CD1c-positive myeloid dendritic cell (primary cell): ENCODE measurements around the gene STOML1.

ENCODE experiments used
- DNase-seq: peaks from one replicate; pipeline ENCODE4 v3.0.0-alpha.2; 2016; ENCODE audit errors: extremely low spot score

STOML1 gene, protein sequence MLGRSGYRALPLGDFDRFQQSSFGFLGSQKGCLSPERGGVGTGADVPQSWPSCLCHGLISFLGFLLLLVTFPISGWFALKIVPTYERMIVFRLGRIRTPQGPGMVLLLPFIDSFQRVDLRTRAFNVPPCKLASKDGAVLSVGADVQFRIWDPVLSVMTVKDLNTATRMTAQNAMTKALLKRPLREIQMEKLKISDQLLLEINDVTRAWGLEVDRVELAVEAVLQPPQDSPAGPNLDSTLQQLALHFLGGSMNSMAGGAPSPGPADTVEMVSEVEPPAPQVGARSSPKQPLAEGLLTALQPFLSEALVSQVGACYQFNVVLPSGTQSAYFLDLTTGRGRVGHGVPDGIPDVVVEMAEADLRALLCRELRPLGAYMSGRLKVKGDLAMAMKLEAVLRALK

GRCh38 chr15:73991726-73992593, at the start of gene STOML1:
Gene STOML1, minus strand, starts transcription at chr15:73992295. Its CDS starts 72 bp downstream, at chr15:73992223.
- DNase-seq = peak; percentile 97

DNA sequence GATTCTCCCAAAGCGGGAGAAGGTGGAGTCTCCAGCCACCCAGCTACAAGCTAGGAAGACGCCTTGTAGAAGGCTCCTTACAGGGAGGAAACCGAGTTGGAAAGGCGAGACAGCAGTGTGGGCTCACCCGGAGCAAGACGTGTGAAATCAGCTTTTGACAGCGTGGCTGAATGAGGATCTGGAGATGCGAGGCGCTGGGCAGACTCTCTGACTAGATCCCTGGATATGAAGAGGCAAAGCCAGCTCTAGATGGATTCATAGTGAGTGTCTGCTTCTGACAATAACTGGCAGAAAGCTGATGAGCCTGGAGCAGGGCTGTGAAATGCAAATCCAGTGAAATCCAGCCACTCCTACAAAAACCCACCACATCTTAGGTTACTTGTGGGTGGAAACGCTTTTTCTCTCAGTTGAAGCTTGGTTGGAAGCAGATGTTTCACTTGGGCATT, 49.2 kb upstream of the STOML1 start:
- DNase-seq = no peak

GRCh38 chr15:74040109-74040850, 48.2 kb upstream of the STOML1 start:
- no peak for DNase-seq

DNA sequence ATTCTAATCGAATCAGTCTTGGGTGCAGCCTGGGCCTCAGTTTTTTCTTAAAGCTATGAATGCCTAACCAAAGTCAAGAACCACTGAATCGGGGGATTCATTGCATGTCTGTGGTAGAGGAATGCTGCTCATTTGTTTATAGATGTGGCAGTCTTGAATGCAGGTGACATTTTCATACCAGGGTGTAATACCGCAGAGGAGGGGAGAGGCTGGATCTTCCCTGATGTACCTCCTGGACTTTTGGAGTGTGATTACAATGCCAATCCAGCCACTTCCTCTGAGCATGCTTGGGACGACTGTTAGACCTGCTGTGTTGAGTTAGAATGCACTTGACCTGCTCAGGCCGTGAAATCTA, 47.5 kb upstream of the STOML1 start:
- no peak for DNase-seq

GRCh38 chr15:74038707-74039655, 46.9 kb upstream of the STOML1 start:
- no peak for DNase-seq

DNA sequence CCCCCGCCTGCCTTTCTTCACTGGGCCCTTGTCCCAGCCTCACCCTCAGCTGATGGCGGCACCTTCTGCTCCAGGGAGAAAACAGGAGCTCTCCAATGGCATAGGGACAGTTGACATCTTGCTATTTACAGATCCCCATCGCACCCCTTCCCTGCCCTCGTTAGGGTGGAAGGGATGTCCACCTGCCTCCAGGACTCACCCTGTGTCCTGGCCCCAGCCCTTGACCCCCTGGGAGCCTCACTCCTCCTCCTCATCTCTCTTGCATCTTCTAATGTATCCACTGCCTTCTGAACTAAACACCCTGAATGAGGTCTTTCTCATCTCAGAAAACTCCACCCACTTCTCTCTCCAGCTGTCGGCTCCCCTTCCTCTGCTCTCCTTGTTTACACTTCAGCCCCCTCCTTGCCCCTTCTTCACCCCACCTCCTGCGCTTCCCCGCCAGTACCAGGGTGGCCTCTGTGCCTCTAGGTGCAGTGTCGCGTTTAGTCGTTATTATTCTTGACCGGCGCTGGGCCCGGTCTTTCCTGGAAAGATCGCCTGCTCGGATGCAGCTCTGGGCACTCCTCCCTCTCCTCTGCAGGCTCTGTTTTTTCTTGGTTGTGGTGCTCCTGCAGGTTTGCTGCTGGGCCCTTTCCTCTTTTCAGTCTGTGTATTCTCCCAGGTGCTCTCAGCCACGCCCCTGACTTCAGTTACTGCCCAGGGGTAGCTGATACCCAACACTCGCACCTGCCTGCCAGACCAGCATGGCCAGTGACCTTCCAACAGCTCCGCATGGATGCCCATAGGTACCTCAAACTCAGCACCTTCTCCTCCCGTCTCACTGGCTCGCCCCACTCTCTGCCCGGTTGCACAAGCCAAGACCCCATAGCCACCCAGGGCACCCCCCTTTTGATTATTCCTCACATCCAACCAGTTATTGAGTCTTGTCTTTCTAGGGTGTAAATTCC, 45.3 kb upstream of the STOML1 start:
- DNase-seq = no peak

GRCh38 chr15:74036271-74037170, 44.4 kb upstream of the STOML1 start:
- no peak for DNase-seq

DNA sequence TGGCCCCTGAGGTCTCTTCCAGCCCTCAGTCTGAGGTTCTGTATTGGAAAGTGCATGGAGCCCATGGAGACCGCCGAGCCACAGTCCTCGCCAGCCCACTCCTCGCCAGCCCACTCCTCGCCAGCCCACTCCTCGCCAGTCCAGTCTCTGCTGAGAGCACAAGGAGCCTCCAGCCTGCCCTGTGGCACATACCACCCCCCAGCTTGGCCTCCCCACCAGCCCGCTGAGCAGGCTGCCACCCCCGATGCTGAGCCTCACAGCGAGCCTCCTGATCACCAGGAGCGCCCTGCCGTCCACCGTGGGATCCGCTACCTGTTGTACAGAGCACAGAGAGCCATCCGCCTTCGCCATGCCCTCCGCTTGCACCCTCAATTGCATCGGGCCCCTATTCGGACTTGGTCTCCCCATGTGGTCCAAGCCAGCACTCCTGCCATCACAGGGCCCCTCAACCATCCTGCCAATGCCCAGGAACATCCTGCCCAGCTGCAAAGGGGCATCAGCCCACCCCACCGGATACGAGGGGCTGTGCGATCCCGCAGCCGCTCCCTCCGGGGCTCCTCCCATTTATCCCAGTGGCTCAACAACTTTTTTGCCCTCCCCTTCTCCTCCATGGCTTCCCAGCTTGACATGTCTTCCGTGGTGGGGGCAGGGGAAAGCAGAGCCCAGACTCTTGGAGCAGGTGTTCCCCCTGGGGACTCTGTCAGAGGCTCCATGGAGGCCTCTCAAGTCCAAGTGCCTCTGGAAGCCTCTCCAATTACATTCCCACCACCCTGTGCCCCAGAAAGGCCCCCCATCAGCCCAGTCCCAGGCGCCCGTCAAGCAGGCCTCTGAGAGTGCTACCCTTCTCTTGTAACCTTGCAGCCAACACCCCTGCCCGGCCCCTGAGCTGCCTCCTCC, 43.3 kb upstream of the STOML1 start:
- no peak for DNase-seq

DNA sequence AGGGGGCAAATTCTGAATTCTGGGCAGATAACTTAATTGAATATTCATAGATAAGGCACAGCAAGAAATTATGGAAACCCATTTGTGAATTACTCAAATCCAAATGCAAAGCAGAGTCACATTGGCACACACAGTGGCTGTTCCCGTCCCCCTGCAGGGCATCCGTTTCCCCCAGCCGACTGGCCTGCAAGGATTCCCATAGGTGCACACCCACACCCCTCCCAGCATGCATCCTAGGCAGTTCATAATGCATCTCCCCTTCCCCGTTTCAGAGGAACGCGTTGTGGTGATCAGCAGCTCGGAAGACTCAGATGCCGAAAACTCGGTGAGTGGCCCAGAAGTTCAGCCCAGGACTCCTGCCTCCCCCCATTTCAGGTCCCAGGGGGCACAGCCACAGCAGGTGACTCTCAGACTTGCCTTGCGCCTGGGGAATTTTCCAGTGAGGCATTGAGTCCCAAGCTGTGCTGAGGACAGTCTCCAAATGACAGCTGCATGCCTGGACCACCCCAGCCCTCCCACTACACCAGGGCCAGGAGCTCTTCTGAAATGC, 42.2 kb upstream of the STOML1 start:
- DNase-seq = no peak

DNA sequence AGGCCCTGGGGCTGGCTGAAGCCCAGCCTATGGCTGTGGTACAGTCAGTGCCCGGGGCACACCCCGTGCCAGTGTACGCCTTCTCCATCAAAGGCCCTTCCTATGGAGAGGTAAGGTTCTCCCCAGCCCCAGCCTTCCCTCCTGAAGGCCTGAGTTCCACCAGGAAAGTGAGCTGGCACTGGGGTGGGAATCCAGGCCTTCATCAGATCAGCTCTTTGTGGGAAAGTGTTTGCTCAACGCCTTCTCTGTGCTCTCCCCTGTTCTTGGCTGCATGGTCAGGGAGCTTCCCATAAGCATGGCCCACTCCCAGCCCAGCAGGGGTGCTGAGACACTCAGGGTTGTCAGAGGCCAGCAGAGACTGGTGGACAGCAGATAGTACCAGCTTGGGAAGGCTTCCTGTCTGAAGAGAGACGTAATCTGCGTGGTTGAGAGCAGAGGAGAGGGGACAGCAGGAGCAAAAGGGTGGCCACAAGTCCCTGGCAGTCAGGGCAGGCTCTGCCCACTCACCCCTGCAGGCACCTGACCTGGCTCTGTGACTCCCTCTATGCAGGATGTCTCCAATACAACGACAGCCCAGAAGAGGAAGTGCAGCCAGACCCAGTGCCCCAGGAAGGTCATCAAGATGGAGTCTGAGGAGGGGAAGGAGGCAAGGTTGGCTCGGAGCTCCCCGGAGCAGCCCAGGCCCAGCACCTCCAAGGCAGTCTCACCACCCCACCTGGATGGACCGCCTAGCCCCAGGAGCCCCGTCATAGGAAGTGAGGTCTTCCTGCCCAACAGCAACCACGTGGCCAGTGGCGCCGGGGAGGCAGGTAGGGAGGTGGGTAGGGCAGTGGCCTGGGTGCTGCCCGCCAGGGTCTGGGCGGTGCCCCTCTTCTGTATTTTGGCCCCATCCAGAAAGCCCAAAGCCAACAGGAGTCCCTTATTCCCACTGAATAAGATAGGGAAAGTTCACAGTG, 40.8 kb upstream of the STOML1 start:
- peak; percentile 51 for DNase-seq

GRCh38 chr15:74032046-74032445, 40.0 kb upstream of the STOML1 start:
- DNase-seq = no peak

- no peak for DNase-seq
Measured at GRCh38 chr15:74028646-74029045, 36.6 kb upstream of the STOML1 start.

DNA sequence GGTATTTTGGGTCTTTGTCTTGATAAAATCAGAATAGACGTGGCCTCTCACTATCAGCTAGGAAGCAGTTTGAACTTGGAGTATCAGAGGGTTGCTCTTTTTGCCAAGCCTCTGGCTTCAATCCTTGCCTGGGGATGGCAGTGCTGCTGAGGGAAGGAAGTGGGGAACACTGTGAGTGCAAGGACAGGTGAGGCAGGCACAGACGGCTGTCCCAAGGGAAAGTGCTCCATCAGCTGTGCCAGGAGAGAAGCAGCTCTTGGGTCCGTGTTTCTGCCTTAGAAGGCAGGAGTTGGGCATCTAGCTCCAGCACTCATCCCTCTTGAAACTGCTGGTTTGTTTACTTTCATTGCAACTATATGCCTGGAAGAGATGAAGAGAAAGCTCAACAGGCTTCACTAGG, 35.6 kb upstream of the STOML1 start:
- no peak for DNase-seq

- DNase-seq = no peak
Measured at GRCh38 chr15:74025436-74025835, 33.3 kb upstream of the STOML1 start.

DNA sequence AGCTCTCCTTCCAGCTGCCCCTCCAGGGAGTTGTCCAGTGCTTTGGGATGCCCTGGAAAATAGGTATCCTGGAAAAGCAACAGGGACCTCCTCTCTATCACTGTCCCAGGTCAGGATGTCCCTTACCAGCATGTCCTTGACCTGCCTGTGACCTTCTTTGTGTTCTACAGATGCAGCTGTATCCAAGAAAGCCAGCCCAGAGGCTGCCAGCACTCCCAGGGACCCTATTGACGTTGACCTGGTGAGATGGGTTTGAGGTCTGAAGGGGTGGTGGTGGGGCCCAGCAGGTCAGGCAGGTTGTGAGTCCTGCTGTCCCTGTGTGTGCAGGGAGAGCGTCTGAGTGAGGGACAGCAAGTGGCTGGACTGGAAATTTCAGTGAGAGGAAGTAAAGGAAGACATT, 32.6 kb upstream of the STOML1 start:
- DNase-seq = no peak

DNA sequence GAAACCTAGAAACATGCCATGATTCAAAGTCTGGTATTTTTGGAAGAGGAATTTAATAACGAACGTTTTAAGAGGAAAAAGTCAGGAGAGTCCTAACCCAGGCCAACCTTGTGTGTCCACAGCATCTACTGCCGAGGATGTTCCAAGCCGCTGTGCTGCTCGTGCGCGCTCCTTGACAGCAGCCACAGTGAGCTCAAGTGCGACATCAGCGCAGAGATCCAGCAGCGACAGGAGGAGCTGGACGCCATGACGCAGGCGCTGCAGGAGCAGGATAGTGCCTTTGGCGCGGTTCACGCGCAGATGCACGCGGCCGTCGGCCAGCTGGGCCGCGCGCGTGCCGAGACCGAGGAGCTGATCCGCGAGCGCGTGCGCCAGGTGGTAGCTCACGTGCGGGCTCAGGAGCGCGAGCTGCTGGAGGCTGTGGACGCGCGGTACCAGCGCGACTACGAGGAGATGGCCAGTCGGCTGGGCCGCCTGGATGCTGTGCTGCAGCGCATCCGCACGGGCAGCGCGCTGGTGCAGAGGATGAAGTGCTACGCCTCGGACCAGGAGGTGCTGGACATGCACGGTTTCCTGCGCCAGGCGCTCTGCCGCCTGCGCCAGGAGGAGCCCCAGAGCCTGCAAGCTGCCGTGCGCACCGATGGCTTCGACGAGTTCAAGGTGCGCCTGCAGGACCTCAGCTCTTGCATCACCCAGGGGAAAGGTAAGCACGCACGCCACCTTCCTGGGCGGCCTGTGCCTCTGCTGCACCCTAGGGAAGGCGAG, 30.8 kb upstream of the STOML1 start:
- no peak for DNase-seq
